HG03280 (cell line): ENCODE results near the gene HIVEP3.

Source experiments
- ATAC-seq: cut with Tn5 transposase; IDR thresholded peaks from one replicate; pipeline ENCODE4 v1.9.1; 2021; ENCODE audit warnings: mild to moderate bottlenecking, moderate library complexity; ENCODE audit not compliant: unreplicated experiment

The HIVEP3 gene

DNA sequence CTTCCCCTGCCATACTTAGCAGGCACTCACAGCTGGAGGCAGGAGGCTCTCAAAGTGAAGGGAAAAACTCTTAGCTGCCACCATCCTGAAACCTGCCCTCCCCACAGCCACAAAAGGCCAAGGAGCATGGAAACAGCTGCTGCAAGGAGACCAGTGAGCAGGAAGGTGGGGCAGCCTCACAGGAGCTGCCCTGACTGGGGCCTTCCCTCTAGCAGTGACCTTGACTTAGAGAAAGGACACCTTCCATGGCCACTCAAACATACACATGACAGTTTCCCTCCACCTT, 126.3 kb downstream of the HIVEP3 start:
- no peak for ATAC-seq

- ATAC-seq, result no peak
Observed at GRCh38 chr1:41791667-41792484, 126.8 kb downstream of the HIVEP3 start.

DNA sequence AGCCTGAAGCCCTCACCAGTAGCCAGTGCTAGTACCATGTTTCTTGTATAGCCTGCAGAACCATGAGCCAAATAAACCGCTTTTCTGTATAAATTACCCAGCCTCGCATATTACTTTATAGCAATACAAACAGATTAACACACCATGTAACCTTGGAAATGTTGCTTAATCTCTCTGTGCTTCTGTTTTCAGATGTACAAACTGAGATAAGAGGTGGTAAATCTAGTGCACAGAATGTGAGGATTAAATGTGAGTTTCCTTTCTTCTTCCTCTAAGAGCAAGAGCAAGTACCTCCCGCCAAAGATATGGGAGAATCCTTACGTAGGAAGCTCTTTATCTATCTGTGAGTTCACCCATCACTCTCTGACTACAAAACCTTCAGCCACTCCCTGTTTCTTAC, 128.4 kb downstream of the HIVEP3 start:
- ATAC-seq, result no peak

DNA sequence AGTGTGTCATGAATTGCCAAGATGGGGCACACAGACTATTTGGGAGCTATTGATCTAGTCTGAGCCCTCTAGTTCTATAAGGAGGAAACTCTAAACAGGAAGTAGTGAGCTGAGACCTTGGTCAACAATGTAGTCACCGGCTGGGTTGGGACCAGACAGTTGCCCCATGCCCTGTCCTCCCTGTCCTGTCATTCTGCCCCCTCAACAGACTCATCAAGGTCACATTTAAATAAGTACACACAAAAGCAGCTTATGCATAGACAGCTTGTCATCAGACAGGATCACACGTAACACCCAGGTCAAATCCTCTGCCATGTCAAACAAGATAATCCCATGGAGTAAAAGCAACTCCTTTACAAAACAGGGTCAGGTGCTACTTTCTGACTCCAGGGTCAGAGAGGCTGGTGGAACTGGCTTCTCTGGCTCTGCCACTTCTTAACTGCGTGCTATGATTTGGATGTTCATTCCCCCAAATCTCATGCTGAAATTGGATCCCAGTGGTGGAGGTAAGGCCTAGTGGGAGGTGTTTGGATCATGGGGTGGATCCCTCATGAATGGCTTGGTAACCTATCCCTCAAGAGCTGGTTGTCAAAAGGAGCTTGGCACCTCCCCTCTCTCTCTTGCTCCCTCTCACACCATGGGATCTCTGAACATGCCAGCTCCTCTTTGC, 128.9 kb downstream of the HIVEP3 start:
- ATAC-seq, result no peak

DNA sequence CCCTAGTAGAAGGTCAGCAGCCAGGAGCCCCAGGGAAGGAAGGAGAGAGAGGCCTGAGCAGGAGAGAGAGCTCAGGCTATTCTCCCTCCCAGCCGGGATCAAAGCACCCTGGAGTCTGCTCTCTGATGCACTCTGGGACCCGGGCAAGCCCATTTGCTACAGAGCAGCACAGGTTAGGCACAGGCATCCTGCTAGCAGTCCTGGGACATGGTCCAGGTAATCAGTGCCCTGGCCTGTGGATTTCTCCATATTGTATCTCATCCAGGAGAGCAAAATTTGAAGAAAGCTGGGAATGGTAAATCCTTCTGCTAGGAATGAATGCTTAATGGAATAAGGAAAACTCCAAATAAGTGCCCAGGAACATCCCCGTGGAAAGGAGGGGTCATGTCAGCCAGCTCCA, 130.3 kb downstream of the HIVEP3 start:
- ATAC-seq, result no peak

GRCh38 chr1:41784531-41785274, 134.0 kb downstream of the HIVEP3 start:
- ATAC-seq, result no peak

GRCh38 chr1:41783189-41783639, 135.5 kb downstream of the HIVEP3 start:
- no peak for ATAC-seq

GRCh38 chr1:41780916-41781315, 137.8 kb downstream of the HIVEP3 start:
- no peak for ATAC-seq

- ATAC-seq, result no peak
Observed at GRCh38 chr1:41780322-41780721, 138.4 kb downstream of the HIVEP3 start.

DNA sequence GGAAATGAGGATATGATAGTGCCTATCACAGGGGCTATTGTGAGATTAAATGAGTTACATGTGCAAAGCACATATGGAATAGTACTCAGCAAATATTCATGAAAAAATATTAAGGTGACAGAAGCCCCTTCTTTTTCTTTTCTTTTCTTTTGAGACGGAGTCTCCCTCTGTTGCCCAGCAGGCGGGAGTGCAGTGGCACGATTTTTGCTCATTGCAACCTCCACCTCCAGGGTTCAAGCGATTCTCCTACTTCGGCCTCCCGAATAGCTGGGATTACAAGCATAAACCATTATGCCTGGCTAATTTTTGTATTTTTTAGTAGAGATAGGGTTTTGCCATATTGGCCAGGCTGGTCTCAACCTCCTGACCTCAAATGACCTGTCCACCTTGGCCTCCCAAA, 139.4 kb downstream of the HIVEP3 start:
- no peak for ATAC-seq

- ATAC-seq, result no peak
Observed at GRCh38 chr1:41777695-41778094, 141.0 kb downstream of the HIVEP3 start.

DNA sequence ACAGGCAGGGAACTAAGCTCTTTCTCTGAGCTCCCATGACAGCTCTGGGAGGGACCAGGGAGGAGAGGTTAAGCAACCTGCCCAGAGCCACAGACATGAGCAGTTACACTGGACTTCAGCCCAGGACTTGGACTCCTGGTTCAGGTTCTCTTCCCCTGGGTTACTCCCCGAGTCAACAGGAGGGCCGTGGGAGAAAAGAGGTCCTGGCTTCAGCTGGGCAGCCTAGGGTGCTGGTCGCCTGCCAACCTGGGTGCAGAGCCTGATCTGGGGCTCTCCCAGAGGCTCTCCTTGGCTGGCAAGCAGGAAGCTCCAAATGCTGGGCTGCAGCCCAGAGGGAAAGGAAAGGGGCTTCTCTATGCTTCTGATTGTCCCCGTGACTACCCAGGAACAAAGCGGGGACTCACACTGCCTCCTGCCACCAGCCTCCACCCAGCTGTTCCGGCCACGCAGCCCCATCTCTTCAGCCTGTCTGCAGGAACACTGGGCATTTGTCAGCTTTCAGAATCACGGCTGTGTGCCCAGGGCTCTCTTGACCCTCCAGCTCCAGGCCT, 141.8 kb downstream of the HIVEP3 start:
- no peak for ATAC-seq

DNA sequence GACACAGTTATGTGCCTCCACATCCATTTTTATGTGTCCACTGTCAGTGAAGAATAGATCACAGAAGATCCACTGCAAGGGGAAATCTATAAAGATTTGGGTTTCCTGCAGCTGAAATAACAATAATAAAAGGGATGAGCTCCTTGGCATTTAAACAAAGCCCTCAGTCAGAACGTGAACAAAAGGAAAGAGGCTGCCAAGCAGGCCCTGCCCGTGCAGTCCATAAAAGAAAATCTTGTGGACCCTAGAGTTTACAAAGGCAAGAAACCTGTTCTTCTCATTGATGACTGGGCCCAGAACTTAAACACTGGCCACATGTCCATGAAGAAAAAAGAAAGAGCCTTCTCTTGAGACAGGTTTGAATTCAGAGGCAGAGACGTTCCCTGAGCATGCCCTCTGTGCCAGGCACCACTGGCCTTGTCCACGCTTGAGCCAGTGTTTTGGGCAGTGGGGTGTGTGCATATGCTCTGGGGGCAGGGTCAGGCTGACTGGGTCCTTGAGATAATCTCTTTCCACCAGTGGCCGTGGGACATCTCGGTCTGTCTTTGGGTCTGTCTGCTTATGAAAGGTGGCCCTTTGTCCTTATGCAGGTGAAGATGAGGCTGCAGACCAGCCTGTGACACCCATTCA, 142.7 kb downstream of the HIVEP3 start:
- no peak for ATAC-seq

DNA sequence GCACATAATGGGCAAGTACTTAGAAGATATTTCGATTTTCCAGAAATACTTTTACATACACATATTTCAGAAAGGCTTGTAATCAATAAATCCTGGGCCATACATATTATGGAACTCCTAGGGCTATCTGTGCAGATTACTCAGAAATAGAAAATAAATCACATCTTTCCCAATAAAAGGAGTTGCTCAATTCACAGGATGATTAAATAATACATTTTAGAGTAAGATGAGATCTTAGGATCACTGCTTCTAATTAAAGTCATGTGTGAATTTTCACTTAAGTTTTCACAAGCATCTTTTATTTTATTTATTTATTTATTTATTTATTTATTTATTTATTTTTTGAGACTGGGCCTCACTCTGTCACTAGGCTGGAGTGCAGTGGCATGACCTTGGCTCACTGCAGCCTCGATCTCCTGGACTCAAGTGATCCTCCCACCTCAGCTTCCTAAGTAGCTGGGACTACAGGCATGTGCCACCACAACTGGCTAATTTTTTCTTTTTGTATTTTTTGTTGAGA, 144.2 kb downstream of the HIVEP3 start:
- ATAC-seq, result no peak

DNA sequence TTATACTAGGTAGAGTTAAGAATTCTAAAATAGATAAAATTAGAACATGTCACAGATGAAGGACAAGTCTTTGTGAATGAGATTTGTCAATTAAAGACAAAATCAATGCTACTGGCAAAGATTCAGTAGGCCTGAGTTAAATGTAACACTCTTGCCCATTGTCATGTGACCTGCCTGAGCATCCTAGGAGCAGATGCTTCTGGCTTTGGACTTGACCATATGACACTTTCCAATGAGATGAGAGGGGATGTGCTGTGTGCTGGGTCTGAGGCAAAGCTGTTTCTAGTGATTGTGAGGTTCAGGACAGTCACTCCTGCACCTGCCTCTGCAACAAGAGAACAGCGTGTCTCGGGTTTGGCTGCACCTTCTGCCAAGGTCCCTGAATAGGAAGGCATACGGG, 144.9 kb downstream of the HIVEP3 start:
- ATAC-seq, result no peak

DNA sequence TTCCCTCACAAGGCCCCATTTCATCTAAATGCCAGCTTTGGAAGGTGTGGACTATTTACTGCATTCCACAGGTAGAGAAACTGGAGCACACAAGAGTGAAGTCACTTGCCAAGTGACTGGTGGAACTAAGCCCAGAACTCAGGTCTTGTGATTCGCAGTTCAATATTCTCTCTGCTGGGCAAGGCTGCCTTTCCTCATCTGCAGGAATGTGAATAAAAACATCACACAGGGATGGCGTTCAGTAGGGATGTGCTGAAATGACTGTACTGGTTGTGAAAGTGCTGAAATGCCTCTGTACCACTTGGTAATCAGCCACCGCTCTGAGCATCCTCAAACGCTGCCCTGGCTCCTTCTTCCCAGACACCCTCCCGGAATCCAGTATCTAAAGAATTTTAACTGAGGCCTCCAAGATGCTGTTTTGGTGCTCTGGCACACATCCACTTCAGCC, 145.6 kb downstream of the HIVEP3 start:
- ATAC-seq, result no peak

DNA sequence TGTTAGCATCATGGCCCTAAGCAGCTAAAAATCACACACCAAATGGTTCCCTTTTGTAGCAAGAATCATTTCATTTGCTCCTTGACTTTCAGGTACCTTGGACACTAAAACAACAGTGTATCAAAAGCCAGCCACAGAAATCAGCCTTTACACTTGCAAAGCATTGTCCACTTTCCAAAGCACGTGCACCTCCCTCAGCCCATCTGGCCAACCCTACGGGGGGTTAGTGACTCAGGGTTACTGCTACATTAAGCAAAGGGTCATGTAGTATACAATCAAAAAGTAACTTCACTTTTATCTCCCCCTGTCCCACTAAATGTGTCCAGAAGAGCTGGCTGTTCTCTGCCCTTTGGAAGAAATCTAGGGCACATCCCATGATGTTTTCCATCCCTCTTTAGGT, 149.7 kb downstream of the HIVEP3 start:
- ATAC-seq, result no peak

GRCh38 chr1:41768583-41768982, 150.1 kb downstream of the HIVEP3 start:
- ATAC-seq, result no peak

DNA sequence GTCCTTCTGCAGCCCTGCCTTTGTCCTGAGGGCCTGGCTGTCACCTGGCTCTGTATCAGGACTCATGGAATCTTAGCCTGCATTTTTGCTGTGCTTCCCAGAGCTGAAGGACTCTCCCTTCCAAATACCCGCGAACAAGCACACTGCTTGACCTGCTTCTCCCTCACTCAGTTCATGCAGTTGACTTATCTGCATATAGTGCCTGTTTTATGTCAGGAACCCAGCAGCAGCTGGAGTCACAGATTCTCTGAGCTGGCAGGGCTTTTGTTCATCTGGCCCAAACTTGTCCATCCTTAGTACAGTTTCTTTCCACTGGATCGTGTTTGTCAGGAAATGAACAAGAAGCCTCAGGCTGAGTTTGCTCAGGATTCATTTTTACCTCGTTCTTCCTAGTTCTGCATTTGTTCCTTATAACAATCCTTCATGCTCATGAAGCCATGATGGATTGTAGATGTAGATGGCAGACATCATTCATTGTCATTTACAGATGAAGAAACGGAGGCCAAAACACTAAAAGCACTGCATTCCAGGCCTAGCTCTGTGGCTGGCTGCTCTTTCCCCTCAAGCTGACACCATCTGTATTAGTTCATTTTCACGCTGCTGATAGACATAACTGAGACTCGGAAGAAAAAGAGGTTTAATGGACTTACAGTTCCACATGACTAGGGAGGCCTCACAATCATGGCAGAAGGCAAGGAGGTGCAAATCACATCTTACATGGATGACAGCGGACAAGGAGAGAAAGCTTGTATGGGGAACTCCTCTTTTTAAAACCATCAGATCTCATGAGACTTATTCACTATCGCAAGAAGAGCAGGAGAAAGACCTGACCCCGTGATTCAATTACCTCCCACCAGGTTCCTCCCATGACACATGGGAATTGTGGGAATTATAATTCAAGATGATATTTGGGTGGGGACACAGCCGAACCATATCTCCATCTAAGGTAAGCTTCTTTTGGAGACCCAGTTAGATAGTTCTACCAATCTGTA, 150.9 kb downstream of the HIVEP3 start:
- ATAC-seq, result no peak

- no peak for ATAC-seq
Observed at GRCh38 chr1:41766546-41766945, 152.2 kb downstream of the HIVEP3 start.
